WERI-Rb-1 (cell line): Measurements from ENCODE around the gene HEATR5A.

Experiments
- DNase-seq: peaks from one replicate; pipeline ENCODE4 v3.0.0-alpha.2; 2020
- H3K27ac ChIP-seq: fragments of 250-450 bp; sonication (Bioruptor Pico); 2 replicates; pipeline ENCODE4 v1.5.1; 2020; ENCODE audit warnings: mild to moderate bottlenecking, moderate library complexity
- H3K27me3 ChIP-seq: fragments of 250-450 bp; sonication (Bioruptor Pico); 2 replicates; pipeline ENCODE4 v1.5.1; 2021; ENCODE audit warnings: mild to moderate bottlenecking, low read depth, moderate library complexity; ENCODE audit not compliant: insufficient read depth, severe bottlenecking
- H3K36me3 ChIP-seq: fragments of 250-450 bp; sonication (Bioruptor Pico); 2 replicates; pipeline ENCODE4 v1.5.1; 2020; ENCODE audit warnings: mild to moderate bottlenecking, moderate library complexity
- H3K4me3 ChIP-seq: 2 replicates; pipeline ENCODE4 v1.5.1; 2011; ENCODE audit warnings: low read depth, mild to moderate bottlenecking, control low read depth, low read length
- H3K9me3 ChIP-seq: fragments of 250-450 bp; sonication (Bioruptor Pico); 2 replicates; pipeline ENCODE4 v1.5.1; 2021; ENCODE audit warnings: mild to moderate bottlenecking, moderate library complexity; ENCODE audit not compliant: severe bottlenecking
- TF ChIP-seq, protein P1 (sequence below): IDR thresholded peaks from 2 replicates; pipeline ENCODE4 v1.5.1; 2011; ENCODE audit warnings: low read depth, mild to moderate bottlenecking, control low read depth, inconsistent platforms, low read length

Gene HEATR5A

DNA sequence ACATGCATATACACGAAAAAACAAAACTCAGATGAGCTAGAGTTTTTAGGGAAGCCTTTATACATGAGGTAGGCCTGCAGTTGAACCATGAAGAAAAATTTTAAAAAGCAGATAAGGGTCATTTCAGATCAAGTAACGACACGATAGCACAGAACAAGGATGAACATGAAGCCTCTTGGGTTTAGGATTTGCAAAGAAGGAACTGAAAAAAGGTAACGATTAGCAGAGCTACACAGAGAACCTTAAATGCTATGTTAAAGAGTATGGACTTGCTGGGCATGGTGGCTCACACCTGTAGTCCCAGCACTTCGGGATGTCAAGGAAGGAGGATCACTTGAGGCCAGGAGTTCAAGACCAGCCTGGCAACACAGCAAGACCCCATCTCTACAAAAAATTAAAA lies 116.7 kb downstream of the HEATR5A start:
- no peaks in the 10 kb centered on the region for H3K9me3 ChIP-seq
- no peaks in the 10 kb centered on the region for H3K36me3 ChIP-seq
- H3K27me3 ChIP-seq: no peaks in the 10 kb centered on the region
- TF ChIP-seq, protein P1, sequence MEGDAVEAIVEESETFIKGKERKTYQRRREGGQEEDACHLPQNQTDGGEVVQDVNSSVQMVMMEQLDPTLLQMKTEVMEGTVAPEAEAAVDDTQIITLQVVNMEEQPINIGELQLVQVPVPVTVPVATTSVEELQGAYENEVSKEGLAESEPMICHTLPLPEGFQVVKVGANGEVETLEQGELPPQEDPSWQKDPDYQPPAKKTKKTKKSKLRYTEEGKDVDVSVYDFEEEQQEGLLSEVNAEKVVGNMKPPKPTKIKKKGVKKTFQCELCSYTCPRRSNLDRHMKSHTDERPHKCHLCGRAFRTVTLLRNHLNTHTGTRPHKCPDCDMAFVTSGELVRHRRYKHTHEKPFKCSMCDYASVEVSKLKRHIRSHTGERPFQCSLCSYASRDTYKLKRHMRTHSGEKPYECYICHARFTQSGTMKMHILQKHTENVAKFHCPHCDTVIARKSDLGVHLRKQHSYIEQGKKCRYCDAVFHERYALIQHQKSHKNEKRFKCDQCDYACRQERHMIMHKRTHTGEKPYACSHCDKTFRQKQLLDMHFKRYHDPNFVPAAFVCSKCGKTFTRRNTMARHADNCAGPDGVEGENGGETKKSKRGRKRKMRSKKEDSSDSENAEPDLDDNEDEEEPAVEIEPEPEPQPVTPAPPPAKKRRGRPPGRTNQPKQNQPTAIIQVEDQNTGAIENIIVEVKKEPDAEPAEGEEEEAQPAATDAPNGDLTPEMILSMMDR: no peak
- no peak overlapping the region for H3K27ac ChIP-seq
- H3K4me3 ChIP-seq: no peak overlapping the region
- DNase-seq: no peak

DNA sequence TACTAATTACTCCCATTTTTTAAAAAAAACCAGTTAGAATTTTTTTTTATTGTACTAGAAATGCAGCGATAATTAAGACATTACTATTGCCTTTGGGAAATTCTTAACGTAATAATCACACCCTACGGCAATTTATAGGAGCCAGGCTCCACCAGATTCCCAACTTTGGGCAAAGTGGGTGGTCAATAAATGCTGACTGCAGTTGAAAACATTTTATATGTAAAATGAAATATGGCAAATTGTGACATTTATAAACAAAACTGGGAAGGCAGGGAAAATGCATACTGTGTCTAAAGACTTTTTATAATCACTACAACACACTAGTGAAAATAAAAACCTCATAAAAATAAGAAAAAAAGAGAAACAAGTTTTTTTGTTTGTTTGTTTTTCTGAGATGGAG lies 119.5 kb downstream of the HEATR5A start:
- no peak overlapping the region for H3K27ac ChIP-seq
- TF ChIP-seq, protein P1: no peak
- H3K36me3 ChIP-seq: no peaks in the 10 kb centered on the region
- H3K9me3 ChIP-seq: no peaks in the 10 kb centered on the region
- no peak overlapping the region for H3K4me3 ChIP-seq
- no peaks in the 10 kb centered on the region for H3K27me3 ChIP-seq
- DNase-seq: no peak

DNA sequence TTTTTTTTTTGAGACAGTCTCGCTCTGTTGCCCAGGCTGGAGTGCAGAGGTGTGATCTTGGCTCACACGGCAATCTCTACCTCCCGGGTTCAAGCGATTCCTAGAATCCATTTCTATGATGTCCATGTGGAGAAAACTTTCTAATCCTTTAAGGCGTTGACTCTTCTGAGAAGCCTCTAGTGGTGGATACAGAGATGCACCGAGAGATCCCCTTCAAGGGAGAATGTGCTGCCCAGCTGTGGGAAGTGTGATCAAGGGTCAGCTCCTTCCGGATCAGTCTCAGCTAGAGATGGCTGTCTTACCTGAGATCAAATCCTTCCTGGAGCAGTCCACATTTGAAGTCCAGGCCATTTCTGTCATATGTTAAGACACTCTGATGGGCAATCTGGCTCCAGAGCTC lies 120.1 kb downstream of the HEATR5A start:
- no peak overlapping the region for H3K4me3 ChIP-seq
- H3K9me3 ChIP-seq: no peaks in the 10 kb centered on the region
- TF ChIP-seq, protein P1: no peak
- H3K27me3 ChIP-seq: no peaks in the 10 kb centered on the region
- no peak for DNase-seq
- H3K36me3 ChIP-seq: no peaks in the 10 kb centered on the region
- H3K27ac ChIP-seq: no peak overlapping the region

DNA sequence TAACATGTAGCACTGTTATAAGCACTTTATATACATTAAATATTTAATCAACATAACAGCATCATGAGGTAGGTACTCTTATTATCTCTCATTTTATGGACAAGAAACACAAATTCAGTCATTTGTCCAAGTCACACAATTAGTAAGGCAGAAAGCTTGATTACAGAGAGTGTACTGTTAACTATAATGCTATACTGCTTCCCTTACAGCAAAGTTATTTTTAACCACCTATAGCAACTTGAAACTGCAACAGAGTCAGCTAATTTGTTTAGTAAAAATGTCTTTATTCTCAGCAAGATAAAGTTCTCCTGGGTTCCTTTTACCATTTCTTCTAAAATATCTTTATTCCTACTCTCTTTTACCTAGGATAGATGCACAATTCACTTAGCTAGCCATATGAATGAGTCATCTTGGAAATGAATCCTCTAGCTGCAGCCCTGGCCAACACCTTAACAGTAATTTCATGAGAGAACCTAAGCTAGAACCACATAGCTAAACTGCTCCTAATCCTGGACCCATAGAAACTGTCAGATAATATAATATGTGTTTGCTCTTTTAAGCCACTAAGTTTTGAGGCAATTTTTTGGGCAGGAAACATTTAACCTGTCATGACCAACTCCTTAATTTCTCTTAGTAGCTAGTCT lies 122.5 kb downstream of the HEATR5A start:
- Histone ChIP-seq H3K27ac (no peak overlapping the region), H3K36me3 (no peaks in the 10 kb centered on the region), H3K9me3 (no peaks in the 10 kb centered on the region), H3K27me3 (no peaks in the 10 kb centered on the region), H3K4me3 (no peak overlapping the region)
- DNase-seq: no peak
- TF ChIP-seq, protein P1: no peak

DNA sequence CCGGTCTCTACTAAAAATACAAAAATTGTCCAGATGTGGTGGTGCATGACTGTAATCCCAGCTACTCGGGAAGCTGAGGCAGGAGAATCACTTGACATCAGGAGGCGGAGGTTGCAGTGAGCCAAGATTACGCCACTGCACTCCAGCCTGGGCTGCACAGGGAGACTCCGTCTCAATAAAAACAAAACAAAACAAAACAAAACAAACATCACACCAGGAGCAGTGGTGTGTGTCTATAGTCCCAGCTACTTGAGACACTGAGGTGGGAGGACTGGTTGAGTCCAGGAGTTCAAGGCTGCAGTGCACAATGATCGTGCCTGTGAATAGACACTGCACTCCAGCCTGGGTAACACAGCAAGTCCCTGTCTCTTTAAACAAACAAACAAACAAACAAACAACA lies 123.2 kb downstream of the HEATR5A start:
- TF ChIP-seq, protein P1: no peak
- DNase-seq: no peak
- Histone ChIP-seq H3K9me3 (no peaks in the 10 kb centered on the region), H3K36me3 (no peaks in the 10 kb centered on the region), H3K4me3 (no peak overlapping the region), H3K27me3 (no peaks in the 10 kb centered on the region), H3K27ac (no peak overlapping the region)
